Nephron progenitor cell (in vitro differentiated cells): ENCODE results near the gene SUN5.

Experiments
- DNase-seq: peaks from one replicate; pipeline ENCODE4 v3.0.0; 2021
- H3K27ac Mint-ChIP-seq: 2 replicates; pipeline ENCODE4 v1.8.0; 2021; ENCODE audit warnings: mild to moderate bottlenecking, moderate library complexity, mixed read lengths
- H3K27me3 Mint-ChIP-seq: 2 replicates; pipeline ENCODE4 v1.8.0; 2021; ENCODE audit warnings: mild to moderate bottlenecking, low read depth, mixed read lengths; ENCODE audit not compliant: poor library complexity
- H3K36me3 Mint-ChIP-seq: 2 replicates; pipeline ENCODE4 v1.8.0; 2021; ENCODE audit warnings: low read depth, mixed read lengths
- H3K4me1 Mint-ChIP-seq: 2 replicates; pipeline ENCODE4 v1.8.0; 2021; ENCODE audit warnings: mixed read lengths
- H3K4me3 Mint-ChIP-seq: 2 replicates; pipeline ENCODE4 v1.8.0; 2021; ENCODE audit warnings: mild to moderate bottlenecking, moderate library complexity, mixed read lengths
- H3K9me3 Mint-ChIP-seq: 2 replicates; pipeline ENCODE4 v1.8.0; 2021; ENCODE audit warnings: mild to moderate bottlenecking, moderate library complexity, mixed read lengths
- CTCF ChIP-seq: fragments of 200-600 bp; sonication (generic); IDR thresholded peaks from 2 replicates; pipeline ENCODE4 v1.5.0; 2021; ENCODE audit warnings: antibody characterized with exemption

SUN5 gene

GRCh38 chr20:33024243-33024560 lies 20.0 kb upstream of the SUN5 start:
- TF ChIP-seq CTCF: no peak
- no peak for DNase-seq
- Mint-ChIP-seq H3K4me1 (no peaks in the 10 kb centered on the region), H3K27me3 (peaks cover 9% of the 10 kb centered on the region), H3K27ac (no peak overlapping the region), H3K36me3 (no peaks in the 10 kb centered on the region), H3K4me3 (no peak overlapping the region), H3K9me3 (no peaks in the 10 kb centered on the region)

GRCh38 chr20:33023439-33024242 lies 19.4 kb upstream of the SUN5 start:
- Mint-ChIP-seq H3K9me3 (no peaks in the 10 kb centered on the region), H3K27ac (no peak overlapping the region), H3K27me3 (peaks cover 10% of the 10 kb centered on the region), H3K4me3 (no peak overlapping the region), H3K4me1 (no peaks in the 10 kb centered on the region), H3K36me3 (no peaks in the 10 kb centered on the region)
- no peak for DNase-seq
- no peak for TF ChIP-seq CTCF

- TF ChIP-seq CTCF: no peak
- no peak for DNase-seq
- Mint-ChIP-seq H3K27me3 (peaks cover 15% of the 10 kb centered on the region), H3K27ac (no peak overlapping the region), H3K4me3 (no peak overlapping the region), H3K4me1 (no peaks in the 10 kb centered on the region), H3K9me3 (no peaks in the 10 kb centered on the region), H3K36me3 (no peaks in the 10 kb centered on the region)
These were observed 18.6 kb upstream of the SUN5 start for GRCh38 chr20:33022694-33023438.

- no peak overlapping the region for H3K27ac Mint-ChIP-seq
These were observed 18.1 kb upstream of the SUN5 start for GRCh38 chr20:33022289-33022688.

GRCh38 chr20:33021879-33022278 lies 17.6 kb upstream of the SUN5 start:
- H3K9me3 Mint-ChIP-seq: no peaks in the 10 kb centered on the region
- no peak overlapping the region for H3K27ac Mint-ChIP-seq
- H3K27me3 Mint-ChIP-seq: peaks cover 19% of the 10 kb centered on the region
- H3K4me1 Mint-ChIP-seq: no peaks in the 10 kb centered on the region
- H3K4me3 Mint-ChIP-seq: no peak overlapping the region
- H3K36me3 Mint-ChIP-seq: no peaks in the 10 kb centered on the region
- DNase-seq: no peak
- no peak for TF ChIP-seq CTCF

More at GRCh38 chr20:33022289-33022688, 18.1 kb upstream of the SUN5 start:
- DNase-seq: no peak
- no peak for TF ChIP-seq CTCF
- Mint-ChIP-seq H3K9me3 (no peaks in the 10 kb centered on the region), H3K27me3 (peaks cover 18% of the 10 kb centered on the region), H3K36me3 (no peaks in the 10 kb centered on the region), H3K4me1 (no peaks in the 10 kb centered on the region), H3K4me3 (no peak overlapping the region)
